ENCODE results near the gene ZNF207. TPM values are rescaled to one million over a fixed set of nuclear protein-coding genes. Genes with fewer than 3 reads are reported as not detected.

ZNF207 gene
- total RNA-seq, 1 donor from 2014 or later, result 108 TPM

DNA sequence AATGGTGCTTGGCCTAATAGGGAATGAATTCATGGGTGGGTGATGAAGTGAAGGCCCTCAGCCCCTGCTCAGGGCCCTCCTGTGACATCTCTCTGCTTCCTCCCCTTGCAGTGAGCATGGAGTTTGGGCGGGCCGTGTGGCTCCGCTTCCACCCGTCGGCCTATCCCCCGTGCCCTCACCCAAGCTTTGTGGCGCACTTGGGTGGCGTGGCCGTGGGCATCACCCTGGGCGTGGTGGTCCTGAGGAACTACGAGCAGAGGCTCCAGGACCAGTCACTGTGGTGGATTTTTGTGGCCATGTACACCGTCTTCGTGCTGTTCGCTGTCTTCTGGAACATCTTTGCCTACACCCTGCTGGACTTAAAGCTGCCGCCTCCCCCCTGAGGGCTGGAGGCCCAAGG is 29.1 kb upstream of the ZNF207 start:
- no peak overlapping the region for H3K4me3 ChIP-seq (ENCODE audit: low read depth, low read length)
- DNase-seq (ENCODE audit: low read depth), result no peak
- TF ChIP-seq, protein P1, sequence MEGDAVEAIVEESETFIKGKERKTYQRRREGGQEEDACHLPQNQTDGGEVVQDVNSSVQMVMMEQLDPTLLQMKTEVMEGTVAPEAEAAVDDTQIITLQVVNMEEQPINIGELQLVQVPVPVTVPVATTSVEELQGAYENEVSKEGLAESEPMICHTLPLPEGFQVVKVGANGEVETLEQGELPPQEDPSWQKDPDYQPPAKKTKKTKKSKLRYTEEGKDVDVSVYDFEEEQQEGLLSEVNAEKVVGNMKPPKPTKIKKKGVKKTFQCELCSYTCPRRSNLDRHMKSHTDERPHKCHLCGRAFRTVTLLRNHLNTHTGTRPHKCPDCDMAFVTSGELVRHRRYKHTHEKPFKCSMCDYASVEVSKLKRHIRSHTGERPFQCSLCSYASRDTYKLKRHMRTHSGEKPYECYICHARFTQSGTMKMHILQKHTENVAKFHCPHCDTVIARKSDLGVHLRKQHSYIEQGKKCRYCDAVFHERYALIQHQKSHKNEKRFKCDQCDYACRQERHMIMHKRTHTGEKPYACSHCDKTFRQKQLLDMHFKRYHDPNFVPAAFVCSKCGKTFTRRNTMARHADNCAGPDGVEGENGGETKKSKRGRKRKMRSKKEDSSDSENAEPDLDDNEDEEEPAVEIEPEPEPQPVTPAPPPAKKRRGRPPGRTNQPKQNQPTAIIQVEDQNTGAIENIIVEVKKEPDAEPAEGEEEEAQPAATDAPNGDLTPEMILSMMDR (conservative IDR thresholded peaks at IDR 0.05; ENCODE audit: low read depth, low read length), result no peak

DNA sequence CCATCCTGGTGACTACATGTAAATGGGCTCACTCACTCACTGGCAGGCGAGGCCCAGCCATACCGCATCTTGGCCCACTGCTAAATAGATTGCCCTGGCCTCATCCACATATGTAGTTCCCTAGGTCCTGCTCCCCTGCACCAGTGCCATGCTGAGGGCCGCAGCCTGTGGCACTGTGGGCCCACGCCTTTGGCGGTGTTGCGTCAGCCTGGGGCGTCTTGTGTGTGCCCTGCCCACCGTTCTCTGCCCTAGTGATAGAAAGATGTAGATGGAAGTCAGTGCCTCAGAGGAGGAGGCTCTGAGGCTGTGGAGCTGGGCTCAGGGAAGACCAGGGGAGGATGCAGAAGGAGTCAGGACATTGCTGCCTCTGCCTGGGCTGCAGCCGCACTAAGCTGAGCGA is 26.9 kb upstream of the ZNF207 start:
- DNase-seq (ENCODE audit: low read depth), result no peak
- TF ChIP-seq, protein P1 (conservative IDR thresholded peaks at IDR 0.05; ENCODE audit: low read depth, low read length), result no peak
- no peak overlapping the region for H3K4me3 ChIP-seq (ENCODE audit: low read depth, low read length)

DNA sequence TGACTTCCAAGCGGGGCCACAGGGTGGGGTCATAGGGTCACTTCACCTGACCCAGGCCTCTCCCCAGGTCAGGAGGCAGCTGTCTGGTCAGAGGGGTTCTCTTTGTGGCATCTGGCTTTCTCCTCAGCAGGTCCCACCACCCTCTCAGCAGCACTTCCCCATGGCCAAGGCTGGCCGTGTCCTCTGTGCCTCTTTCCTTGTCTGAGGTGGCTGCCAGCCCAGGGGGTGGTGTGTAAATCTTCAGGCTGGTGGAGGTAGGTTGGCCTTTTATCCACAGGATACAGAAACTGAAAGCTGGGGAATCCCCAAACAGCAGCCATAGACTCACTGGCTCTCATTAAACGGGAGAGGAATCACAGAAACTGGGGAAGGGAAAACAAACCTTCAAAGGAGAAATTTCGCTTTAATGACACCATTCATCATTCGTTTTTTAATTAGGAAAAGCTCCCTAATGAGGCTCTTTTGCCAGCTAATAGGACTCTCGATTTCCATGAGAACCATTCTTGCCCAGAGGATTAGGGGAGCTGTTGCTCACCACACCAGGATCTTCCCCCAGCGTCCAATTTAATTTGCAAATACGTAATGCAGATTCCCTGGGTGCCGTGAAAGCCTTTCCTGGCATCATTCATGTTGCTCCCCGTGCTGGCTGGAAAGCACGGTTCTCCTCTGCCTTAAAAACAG is 26.0 kb upstream of the ZNF207 start:
- TF ChIP-seq, protein P1 (conservative IDR thresholded peaks at IDR 0.05; ENCODE audit: low read depth, low read length), result no peak
- peak overlapping the region; percentile 39 for H3K4me3 ChIP-seq (ENCODE audit: low read depth, low read length)
- no peak for DNase-seq (ENCODE audit: low read depth)

DNA sequence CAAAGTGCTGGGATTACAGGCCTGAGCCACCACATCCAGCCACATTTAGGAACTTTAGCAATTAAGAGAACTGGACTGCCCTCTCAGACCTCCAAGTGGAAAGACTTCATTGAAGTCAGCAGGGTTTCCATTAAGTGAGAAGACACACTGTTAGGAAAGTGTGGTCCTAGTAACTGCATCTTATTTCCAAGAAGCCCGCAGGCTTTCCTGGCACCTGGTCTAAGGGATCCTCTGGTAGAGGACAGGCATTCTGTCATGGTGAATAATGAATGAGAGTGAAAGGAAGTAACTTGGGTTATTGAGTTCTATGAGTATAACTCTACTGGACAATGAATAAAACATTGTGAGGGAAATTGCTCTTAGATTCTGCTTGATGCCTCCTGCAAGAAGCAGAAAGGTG is 22.0 kb upstream of the ZNF207 start:
- TF ChIP-seq, protein P1 (conservative IDR thresholded peaks at IDR 0.05; ENCODE audit: low read depth, low read length), result no peak
- DNase-seq (ENCODE audit: low read depth), result no peak
- no peak overlapping the region for H3K4me3 ChIP-seq (ENCODE audit: low read depth, low read length)

DNA sequence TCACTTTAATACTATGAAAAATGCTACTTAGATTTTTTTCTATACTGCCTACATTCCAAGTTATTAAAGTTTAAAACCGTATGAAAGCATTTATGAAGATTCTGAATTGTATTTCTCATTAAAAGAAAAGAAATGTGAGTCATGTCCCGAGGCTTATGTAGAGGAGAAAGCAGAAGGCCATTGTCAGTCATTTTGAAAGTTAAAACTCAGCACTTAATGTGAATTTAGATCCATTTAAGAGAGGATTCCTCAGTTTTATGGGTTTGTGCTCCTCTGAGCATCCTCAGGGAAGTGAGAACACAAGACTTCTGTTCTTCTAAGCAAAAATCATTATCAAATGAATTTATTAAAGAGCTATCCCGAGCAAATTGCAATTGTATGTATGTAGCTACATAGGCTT is 19.8 kb upstream of the ZNF207 start:
- H3K4me3 ChIP-seq (ENCODE audit: low read depth, low read length), result no peak overlapping the region
- TF ChIP-seq, protein P1 (conservative IDR thresholded peaks at IDR 0.05; ENCODE audit: low read depth, low read length), result no peak
- no peak for DNase-seq (ENCODE audit: low read depth)

DNA sequence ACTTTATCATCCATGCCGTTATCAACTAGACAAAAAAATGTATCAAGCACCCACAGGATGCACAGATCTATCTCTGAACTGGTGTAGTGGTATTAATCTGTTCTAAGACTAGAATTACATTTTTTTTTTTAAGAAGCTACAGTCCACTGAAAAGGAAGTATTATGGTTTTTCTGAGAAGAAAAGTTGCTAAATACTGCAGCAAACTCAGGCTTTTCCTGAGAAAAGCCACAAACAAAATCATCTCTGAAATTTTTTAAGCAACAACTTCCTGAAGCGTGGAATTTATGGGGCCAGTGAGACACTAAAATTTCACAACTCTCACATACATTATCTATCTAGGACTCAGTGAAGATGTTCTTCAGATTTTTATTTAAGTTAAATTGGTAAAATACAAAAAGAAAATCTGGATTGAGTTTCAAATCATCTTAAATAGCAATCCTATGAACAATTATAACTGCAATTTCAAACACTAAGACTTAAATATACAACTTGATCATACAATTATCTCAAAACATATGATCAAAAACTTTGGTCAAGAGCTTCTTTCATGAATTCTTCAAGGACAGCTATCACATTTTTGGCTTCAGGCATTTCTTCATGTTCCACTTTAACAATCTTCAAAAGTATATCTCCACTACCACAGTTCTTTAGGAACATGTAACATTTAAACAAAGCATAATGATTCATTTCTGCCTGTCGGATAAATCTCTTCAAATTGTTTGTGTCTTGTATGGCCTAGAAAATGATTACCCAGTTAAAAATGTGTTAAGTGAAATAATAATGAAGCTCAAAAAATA is 18.5 kb upstream of the ZNF207 start:
- no peak overlapping the region for H3K4me3 ChIP-seq (ENCODE audit: low read depth, low read length)
- TF ChIP-seq, protein P1 (conservative IDR thresholded peaks at IDR 0.05; ENCODE audit: low read depth, low read length), result no peak
- DNase-seq (ENCODE audit: low read depth), result no peak
